B cell (primary cell): ENCODE results near the gene EFNA5.

Experiments used
- CTCF ChIP-seq: fragments of 200-600 bp; IDR thresholded peaks from one replicate; pipeline ENCODE4 v1.8.0; 2022; ENCODE audit warnings: antibody characterized with exemption, mild to moderate bottlenecking
- EZH2 ChIP-seq: IDR thresholded peaks from 2 replicates; pipeline ENCODE4 v1.6.1; 2012; ENCODE audit warnings: borderline replicate concordance, low read depth, mild to moderate bottlenecking, moderate library complexity, low read length; ENCODE audit not compliant: insufficient read depth, poor library complexity, severe bottlenecking

GRCh38 chr5:107601076-107601475 is 69.7 kb downstream of the EFNA5 start:
- no peak for TF ChIP-seq CTCF
- TF ChIP-seq EZH2, result no peak
